KMS-11 (cell line): ENCODE results near the gene KDSR.
A peak's percentile ranks its signal among the peaks of the same experiment; 100 is the strongest.

ENCODE experiments used
- H2AFZ ChIP-seq: fragments of 200-600 bp; sonication (generic); 2 replicates; pipeline ENCODE4 v1.6.1; 2016; ENCODE audit warnings: antibody characterized with exemption, mixed run types, low read depth
- H3K27ac ChIP-seq: fragments of 200-600 bp; sonication (generic); 2 replicates; pipeline ENCODE4 v1.6.1; 2016; ENCODE audit warnings: mild to moderate bottlenecking, mixed run types
- H3K27me3 ChIP-seq: fragments of 200-600 bp; sonication (generic); 2 replicates; pipeline ENCODE4 v1.6.1; 2017; ENCODE audit warnings: mild to moderate bottlenecking, low read depth, mixed run types, moderate library complexity; ENCODE audit not compliant: insufficient read depth
- H3K36me3 ChIP-seq: fragments of 200-600 bp; sonication (generic); 2 replicates; pipeline ENCODE4 v1.6.1; 2017; ENCODE audit warnings: mild to moderate bottlenecking, mixed run types; ENCODE audit not compliant: insufficient read depth
- H3K4me1 ChIP-seq: fragments of 200-600 bp; sonication (generic); 2 replicates; pipeline ENCODE4 v1.6.1; 2016; ENCODE audit warnings: mild to moderate bottlenecking, low read depth, mixed run types; ENCODE audit not compliant: poor library complexity, severe bottlenecking
- H3K4me2 ChIP-seq: fragments of 200-600 bp; sonication (generic); 2 replicates; pipeline ENCODE4 v1.7.0; 2016; ENCODE audit warnings: mild to moderate bottlenecking, mixed run types
- H3K4me3 ChIP-seq: fragments of 200-600 bp; sonication (generic); IDR thresholded peaks from 2 replicates; pipeline ENCODE4 v1.6.1; 2017; ENCODE audit warnings: low read depth, low read length, mixed read lengths; ENCODE audit not compliant: insufficient read depth
- H3K79me2 ChIP-seq: fragments of 200-600 bp; sonication (generic); 2 replicates; pipeline ENCODE4 v1.6.1; 2016; ENCODE audit warnings: low read depth, mixed run types; ENCODE audit not compliant: insufficient read depth
- H3K9ac ChIP-seq: fragments of 200-600 bp; sonication (generic); 2 replicates; pipeline ENCODE4 v1.6.1; 2016; ENCODE audit warnings: mild to moderate bottlenecking, mixed run types
- H4K20me1 ChIP-seq: fragments of 200-600 bp; sonication (generic); 2 replicates; pipeline ENCODE4 v1.6.1; 2016; ENCODE audit warnings: mild to moderate bottlenecking, mixed run types; ENCODE audit not compliant: insufficient read depth
- CTCF ChIP-seq: fragments of 200-600 bp; sonication (generic); conservative IDR thresholded peaks from 2 replicates; pipeline ENCODE4 v1.6.1; 2017; ENCODE audit warnings: low read depth, mild to moderate bottlenecking, antibody characterized with exemption, low read length, moderate library complexity, mixed read lengths

KDSR gene

GRCh38 chr18:63382843-63383242 is 15.8 kb upstream of the KDSR start:
- Histone ChIP-seq H2AFZ (no peak overlapping the region), H3K27me3 (no peaks in the 10 kb centered on the region), H3K79me2 (no peaks in the 10 kb centered on the region), H3K36me3 (no peaks in the 10 kb centered on the region), H3K4me2 (no peak overlapping the region), H3K4me1 (peaks cover 11% of the 10 kb centered on the region), H3K27ac (no peak overlapping the region), H3K9ac (no peak overlapping the region), H3K4me3 (no peak overlapping the region), H4K20me1 (no peaks in the 10 kb centered on the region)
- no peak for TF ChIP-seq CTCF

GRCh38 chr18:63379639-63379962 is 12.6 kb upstream of the KDSR start:
- peaks cover 11% of the 10 kb centered on the region for H3K4me1 ChIP-seq
- no peak for TF ChIP-seq CTCF
- no peak overlapping the region for H3K27ac ChIP-seq
- no peaks in the 10 kb centered on the region for H3K79me2 ChIP-seq
- no peaks in the 10 kb centered on the region for H3K27me3 ChIP-seq
- peak overlapping the region; percentile 39; the same call in 1 of the 2 replicates for H3K4me2 ChIP-seq
- no peaks in the 10 kb centered on the region for H3K36me3 ChIP-seq
- H3K4me3 ChIP-seq = no peak overlapping the region
- no peak overlapping the region for H3K9ac ChIP-seq
- H4K20me1 ChIP-seq = no peaks in the 10 kb centered on the region
- H2AFZ ChIP-seq = no peak overlapping the region

GRCh38 chr18:63378919-63379638 is 12.1 kb upstream of the KDSR start:
- no peak overlapping the region for H2AFZ ChIP-seq

GRCh38 chr18:63377275-63377980 is 10.4 kb upstream of the KDSR start:
- Histone ChIP-seq H2AFZ (no peak overlapping the region), H4K20me1 (no peaks in the 10 kb centered on the region), H3K79me2 (no peaks in the 10 kb centered on the region), H3K4me3 (no peak overlapping the region), H3K36me3 (no peaks in the 10 kb centered on the region), H3K4me2 (no peak overlapping the region), H3K9ac (no peak overlapping the region), H3K27me3 (no peaks in the 10 kb centered on the region), H3K4me1 (peaks cover 11% of the 10 kb centered on the region), H3K27ac (no peak overlapping the region)
- no peak for TF ChIP-seq CTCF

More at GRCh38 chr18:63378919-63379638, 12.1 kb upstream of the KDSR start:
- Histone ChIP-seq H3K9ac (no peak overlapping the region), H3K4me3 (no peak overlapping the region), H3K27ac (no peak overlapping the region), H3K4me1 (peaks cover 11% of the 10 kb centered on the region), H3K4me2 (peak overlapping the region; percentile 39), H3K36me3 (no peaks in the 10 kb centered on the region), H3K79me2 (no peaks in the 10 kb centered on the region), H3K27me3 (no peaks in the 10 kb centered on the region), H4K20me1 (no peaks in the 10 kb centered on the region)
- no peak for TF ChIP-seq CTCF
